WTC11 (cell line): ENCODE measurements around the gene ZXDC. TPM values are rescaled to one million over a fixed set of nuclear protein-coding genes. Genes with fewer than 3 reads are reported as not detected.

Experiments used
- ATAC-seq: fragments of 200-7000 bp; cut with Tn5 transposase; 2 replicates; pipeline ENCODE4 v1.10.0; 2021; ENCODE audit warnings: mild to moderate bottlenecking, moderate library complexity
- CTCF ChIA-PET: fragments of 300-600 bp; sonication (Branson Sonifier 250); formaldehyde crosslinking; loops from one replicate; lab custom pipeline; 2021; ENCODE audit warnings: antibody characterized with exemption; lab: Charles Lee
- POLR2A ChIA-PET: fragments of 350-600 bp; sonication (Branson Sonifier 250); formaldehyde crosslinking; loops from one replicate; lab custom pipeline; 2021; ENCODE audit warnings: antibody characterized with exemption; lab: Charles Lee
- DNase-seq: peaks from one replicate; pipeline ENCODE4 v3.0.0; 2021; ENCODE audit warnings: low spot score
- H3K27ac Mint-ChIP-seq: 2 replicates; pipeline ENCODE4 v1.8.0; 2021; ENCODE audit warnings: mixed read lengths
- H3K27me3 Mint-ChIP-seq: 2 replicates; pipeline ENCODE4 v1.8.0; 2021; ENCODE audit warnings: low read depth, mild to moderate bottlenecking, moderate library complexity, mixed read lengths
- H3K36me3 Mint-ChIP-seq: 2 replicates; pipeline ENCODE4 v1.8.0; 2021; ENCODE audit warnings: mixed read lengths
- H3K4me1 Mint-ChIP-seq: 2 replicates; pipeline ENCODE4 v1.8.0; 2022; ENCODE audit warnings: mixed read lengths
- H3K4me3 Mint-ChIP-seq: 2 replicates; pipeline ENCODE4 v1.8.0; 2021; ENCODE audit warnings: mild to moderate bottlenecking, moderate library complexity, mixed read lengths
- H3K9me3 Mint-ChIP-seq: 2 replicates; pipeline ENCODE4 v1.8.0; 2021; ENCODE audit warnings: mixed read lengths
- ATF2 ChIP-seq: sonication (generic); formaldehyde crosslinking; IDR thresholded peaks from 2 replicates; pipeline ENCODE4 v1.8.1; 2022; ENCODE audit warnings: low read depth, missing genetic modification reagents, borderline replicate concordance
- CREB1 ChIP-seq: sonication (generic); formaldehyde crosslinking; IDR thresholded peaks from 2 replicates; pipeline ENCODE4 v1.8.0; 2023; ENCODE audit warnings: mild to moderate bottlenecking, missing genetic modification reagents
- CREM ChIP-seq: sonication (generic); formaldehyde crosslinking; IDR thresholded peaks from 2 replicates; pipeline ENCODE4 v1.8.1; 2022; ENCODE audit warnings: mild to moderate bottlenecking, missing genetic modification reagents, moderate library complexity
- ETV6 ChIP-seq: sonication (generic); formaldehyde crosslinking; IDR thresholded peaks from 2 replicates; pipeline ENCODE4 v1.8.1; 2022; ENCODE audit warnings: mild to moderate bottlenecking, missing genetic modification reagents
- GABPB1 ChIP-seq: sonication (generic); formaldehyde crosslinking; IDR thresholded peaks from 2 replicates; pipeline ENCODE4 v1.8.1; 2023; ENCODE audit warnings: mild to moderate bottlenecking, missing genetic modification reagents
- IRF1 ChIP-seq: sonication (generic); formaldehyde crosslinking; IDR thresholded peaks from 2 replicates; pipeline ENCODE4 v1.8.0; 2023; ENCODE audit warnings: missing genetic modification reagents
- IRF2 ChIP-seq: sonication (generic); formaldehyde crosslinking; IDR thresholded peaks from 2 replicates; pipeline ENCODE4 v1.8.0; 2022; ENCODE audit warnings: low read depth, missing genetic modification reagents, borderline replicate concordance
- MXD4 ChIP-seq: fragments of 250-450 bp; sonication (Bioruptor Pico); IDR thresholded peaks from 2 replicates; pipeline ENCODE4 v1.8.0; 2021; ENCODE audit warnings: mild to moderate bottlenecking, moderate library complexity, borderline replicate concordance
- MYBL2 ChIP-seq: sonication (generic); formaldehyde crosslinking; IDR thresholded peaks from 2 replicates; pipeline ENCODE4 v1.8.1; 2023; ENCODE audit warnings: mild to moderate bottlenecking, moderate library complexity, missing genetic modification reagents
- NFATC4 ChIP-seq: fragments of 250-450 bp; sonication (Bioruptor Pico); IDR thresholded peaks from 2 replicates; pipeline ENCODE4 v1.9.0; 2021; ENCODE audit warnings: mild to moderate bottlenecking
- NR1H2 ChIP-seq: sonication (generic); formaldehyde crosslinking; IDR thresholded peaks from 2 replicates; pipeline ENCODE4 v1.9.0; 2021; ENCODE audit warnings: mild to moderate bottlenecking, moderate library complexity, missing genetic modification reagents
- PRDM15 ChIP-seq: sonication (generic); formaldehyde crosslinking; IDR thresholded peaks from 2 replicates; pipeline ENCODE4 v1.8.0; 2022; ENCODE audit warnings: missing genetic modification reagents
- PREB ChIP-seq: sonication (generic); formaldehyde crosslinking; IDR thresholded peaks from 2 replicates; pipeline ENCODE4 v1.8.1; 2022; ENCODE audit warnings: mild to moderate bottlenecking, missing genetic modification reagents, moderate library complexity, borderline replicate concordance
- PRRX2 ChIP-seq: fragments of 250-450 bp; sonication (Bioruptor Pico); IDR thresholded peaks from 2 replicates; pipeline ENCODE4 v1.8.0; 2021; ENCODE audit warnings: mild to moderate bottlenecking
- RELA ChIP-seq: sonication (generic); formaldehyde crosslinking; IDR thresholded peaks from 2 replicates; pipeline ENCODE4 v1.8.1; 2022; ENCODE audit warnings: missing genetic modification reagents, mild to moderate bottlenecking, borderline replicate concordance
- RORB ChIP-seq: fragments of 250-450 bp; sonication (Bioruptor Pico); IDR thresholded peaks from 2 replicates; pipeline ENCODE4 v1.9.0; 2021; ENCODE audit warnings: mild to moderate bottlenecking
- TCF7 ChIP-seq: sonication (generic); formaldehyde crosslinking; IDR thresholded peaks from 2 replicates; pipeline ENCODE4 v1.8.0; 2022; ENCODE audit warnings: mild to moderate bottlenecking, low read depth, missing genetic modification reagents, moderate library complexity
- USF1 ChIP-seq: sonication (generic); formaldehyde crosslinking; IDR thresholded peaks from 2 replicates; pipeline ENCODE4 v1.8.0; 2022; ENCODE audit warnings: mild to moderate bottlenecking, missing genetic modification reagents
- ZNF121 ChIP-seq: sonication (generic); formaldehyde crosslinking; IDR thresholded peaks from 2 replicates; pipeline ENCODE4 v1.8.0; 2023; ENCODE audit warnings: missing genetic modification reagents
- ZNF219 ChIP-seq: sonication (generic); formaldehyde crosslinking; IDR thresholded peaks from 2 replicates; pipeline ENCODE4 v1.8.0; 2023; ENCODE audit warnings: missing genetic modification reagents, mild to moderate bottlenecking, borderline replicate concordance
- ZNF317 ChIP-seq: sonication (generic); formaldehyde crosslinking; IDR thresholded peaks from 2 replicates; pipeline ENCODE4 v1.8.1; 2023; ENCODE audit warnings: low read depth, mild to moderate bottlenecking, moderate library complexity, missing genetic modification reagents, borderline replicate concordance
- ZNF425 ChIP-seq: fragments of 250-450 bp; sonication (Bioruptor Pico); conservative IDR thresholded peaks from 2 replicates; pipeline ENCODE4 v1.9.0; 2021; ENCODE audit warnings: mild to moderate bottlenecking
- total RNA-seq: library from RNA; stranded (reverse); gene quantifications from 3 replicates; pipeline ENCODE4 v1.2.3, GENCODE V29; 2021

The ZXDC gene
- total RNA-seq, 1 experiment from 2014 or later: 34.7 TPM

GRCh38 chr3:126436826-126437717, 38.6 kb downstream of the ZXDC start (continued):
- TF ChIP-seq PRDM15 (CRISPR knock-in tag) (no peak), ETV6 (CRISPR knock-in tag) (no peak), RORB (CRISPR knock-in tag) (no peak), GABPB1 (CRISPR knock-in tag) (no peak), IRF2 (CRISPR knock-in tag) (no peak)

- Mint-ChIP-seq H3K4me1 (peaks cover 4% of the 10 kb centered on the region; the same call in 1 of the 2 replicates), H3K9me3 (peaks cover 4% of the 10 kb centered on the region; the same call in 1 of the 2 replicates), H3K4me3 (no peak overlapping the region), H3K27me3 (no peaks in the 10 kb centered on the region), H3K36me3 (peaks cover 12% of the 10 kb centered on the region; the same call in 1 of the 2 replicates), H3K27ac (no peak overlapping the region; the same call in 1 of the 2 replicates)
- ChIA-PET POLR2A (no interaction called here), CTCF (no interaction called here)
- ATAC-seq: no peak
- no peak for DNase-seq
- TF ChIP-seq MXD4 (CRISPR knock-in tag) (no peak), ZNF121 (no peak), ZNF425 (CRISPR knock-in tag) (no peak), IRF1 (CRISPR knock-in tag) (no peak), NFATC4 (CRISPR knock-in tag) (no peak), ATF2 (no peak), PREB (CRISPR knock-in tag) (no peak), MYBL2 (CRISPR knock-in tag) (no peak), USF1 (CRISPR knock-in tag) (no peak), PRRX2 (no peak), RORB (CRISPR knock-in tag) (no peak), ZNF317 (CRISPR knock-in tag) (no peak), CREB1 (CRISPR knock-in tag) (no peak), TCF7 (CRISPR knock-in tag) (no peak), CREM (CRISPR knock-in tag) (no peak), RELA (CRISPR knock-in tag) (no peak), ZNF219 (no peak), NR1H2 (CRISPR knock-in tag) (no peak)
These were observed 40.0 kb downstream of the ZXDC start for GRCh38 chr3:126435456-126436315.
